H1 (cell line): ENCODE data around the gene HK1. TPM values are rescaled to one million over a fixed set of nuclear protein-coding genes. Genes with fewer than 3 reads are reported as not detected.

Experiments used
- CTCF ChIA-PET: fragments of 300-600 bp; sonication (Branson Sonifier 250); formaldehyde crosslinking; loops from one replicate; lab custom pipeline; 2021; ENCODE audit not compliant: partially characterized antibody; lab: Charles Lee
- POLR2A ChIA-PET: fragments of 300-600 bp; sonication (Branson Sonifier 250); formaldehyde crosslinking; loops from one replicate; lab custom pipeline; 2021; ENCODE audit warnings: inconsistent platforms; ENCODE audit not compliant: partially characterized antibody; lab: Charles Lee
- DNase-seq, 2 experiments: peaks; one replicate each; pipeline versions ENCODE4 v3.0.0 to v3.0.0-alpha.2; 2010 to 2022; ENCODE audit warnings: low spot score in 2 of 2, low read depth in 1 of 2, mixed read lengths in 1 of 2
- FAIRE-seq: peaks from 2 replicates; lab custom pipeline; 2011; peaks lifted over from hg19 to GRCh38; lab: Jason Lieb, UNC
- H2AFZ ChIP-seq: 2 replicates; pipeline ENCODE4 v1.8.1; 2012; ENCODE audit warnings: low read length, inconsistent platforms
- H2AK5ac ChIP-seq: 2 replicates; pipeline ENCODE4 v1.6.1; 2013; ENCODE audit warnings: low read depth, low read length
- H2BK120ac ChIP-seq: replicated peaks from 2 replicates; pipeline ENCODE3; 2013; ENCODE audit warnings: low read depth, low read length, inconsistent platforms
- H2BK12ac ChIP-seq: 2 replicates; pipeline ENCODE4 v1.6.1; 2013; ENCODE audit warnings: low read depth, low read length
- H2BK15ac ChIP-seq: 2 replicates; pipeline ENCODE4 v1.6.1; 2013; ENCODE audit warnings: low read length
- H2BK20ac ChIP-seq: 2 replicates; pipeline ENCODE4 v1.6.1; 2013; ENCODE audit warnings: low read length
- H2BK5ac ChIP-seq: 2 replicates; pipeline ENCODE4 v1.6.1; 2013; ENCODE audit warnings: low read depth, low read length
- H3K14ac ChIP-seq: 2 replicates; pipeline ENCODE4 v1.6.1; 2013; ENCODE audit warnings: inconsistent platforms; ENCODE audit not compliant: insufficient read length
- H3K18ac ChIP-seq: 2 replicates; pipeline ENCODE4 v1.6.1; 2013; ENCODE audit warnings: low read length; ENCODE audit errors: extremely low read depth
- H3K23ac ChIP-seq: 2 replicates; pipeline ENCODE4 v1.6.1; 2013; ENCODE audit warnings: inconsistent platforms; ENCODE audit not compliant: insufficient read length
- H3K23me2 ChIP-seq: 2 replicates; pipeline ENCODE4 v1.6.1; 2013; ENCODE audit warnings: low read depth, low read length
- H3K27ac ChIP-seq: 2 replicates; pipeline ENCODE4 v1.6.1; 2011; ENCODE audit warnings: low read depth, low read length, inconsistent platforms
- H3K27me3 ChIP-seq, 4 experiments: replicated peaks in 1 of 4; 1 replicate in 1 of 4; 2 replicates in 3 of 4; pipeline versions ENCODE4 v1.6.1 to v1.8.1; 2011 to 2013; ENCODE audit warnings: low read length in 3 of 4, mild to moderate bottlenecking in 3 of 4, inconsistent platforms in 2 of 4, mixed read lengths in 2 of 4, moderate library complexity in 1 of 4; ENCODE audit not compliant: control insufficient read depth in 3 of 4, insufficient read depth in 3 of 4; ENCODE audit errors: extremely low read depth in 1 of 4
- H3K36me3 ChIP-seq, 4 experiments: 2 replicates each; pipeline versions ENCODE4 v1.6.1 to v1.8.1; 2011 to 2013; ENCODE audit warnings: mild to moderate bottlenecking in 4 of 4, low read length in 3 of 4, moderate library complexity in 2 of 4, control low read depth in 1 of 4, inconsistent platforms in 1 of 4; ENCODE audit not compliant: insufficient read depth in 4 of 4, control insufficient read depth in 2 of 4
- H3K4ac ChIP-seq: replicated peaks from 2 replicates; pipeline ENCODE3; 2013; ENCODE audit warnings: low read length, low read depth, mixed read lengths, inconsistent platforms; ENCODE audit not compliant: insufficient read length
- H3K4me1 ChIP-seq, 4 experiments: replicated peaks in 1 of 4; 1 replicate in 1 of 4; 2 replicates in 3 of 4; pipeline versions ENCODE4 v1.6.1 to v1.8.1; 2011 to 2013; ENCODE audit warnings: low read length in 3 of 4, inconsistent platforms in 2 of 4, mixed read lengths in 1 of 4; ENCODE audit not compliant: insufficient read depth in 4 of 4, control insufficient read depth in 3 of 4
- H3K4me2 ChIP-seq, 2 experiments: 2 replicates each; pipeline versions ENCODE4 v1.6.1 to v1.8.1; 2011 to 2013; ENCODE audit warnings: low read depth in 2 of 2, low read length in 2 of 2, control low read depth in 1 of 2, inconsistent platforms in 1 of 2, mild to moderate bottlenecking in 1 of 2; ENCODE audit not compliant: insufficient read depth in 1 of 2
- H3K4me3 ChIP-seq, 4 experiments: fragments of 200-600, 300-600 bp in 1 of 4; sonication (generic), shearing (Covaris generic), sonication (Bioruptor Twin) in 1 of 4; 2 replicates each; pipeline versions ENCODE4 v1.5.1 to v1.8.1; 2011 to 2016; ENCODE audit warnings: low read length in 4 of 4, low read depth in 3 of 4, control low read depth in 2 of 4, inconsistent platforms in 2 of 4, mild to moderate bottlenecking in 2 of 4, mixed read lengths in 1 of 4, moderate library complexity in 1 of 4; ENCODE audit not compliant: insufficient read depth in 2 of 4; ENCODE audit errors: extremely low read depth in 1 of 4
- H3K56ac ChIP-seq: replicated peaks from 2 replicates; pipeline ENCODE3; 2013; ENCODE audit warnings: low read depth, mild to moderate bottlenecking, mixed read lengths, low read length, inconsistent platforms; ENCODE audit not compliant: insufficient read length
- H3K79me1 ChIP-seq: 2 replicates; pipeline ENCODE4 v1.6.1; 2013; ENCODE audit warnings: low read depth, low read length, control low read depth
- H3K79me2 ChIP-seq, 2 experiments: 2 replicates each; pipeline versions ENCODE4 v1.6.1 to v1.8.1; 2012 to 2013; ENCODE audit warnings: low read length in 2 of 2, mild to moderate bottlenecking in 2 of 2, inconsistent platforms in 1 of 2; ENCODE audit not compliant: insufficient read depth in 2 of 2, control insufficient read depth in 1 of 2
- H3K9ac ChIP-seq, 4 experiments: replicated peaks in 1 of 4; 1 replicate in 1 of 4; 2 replicates in 3 of 4; pipeline versions ENCODE4 v1.6.1 to v1.8.1; 2011 to 2013; ENCODE audit warnings: low read depth in 3 of 4, low read length in 3 of 4, control low read depth in 2 of 4, mild to moderate bottlenecking in 2 of 4, moderate library complexity in 2 of 4, inconsistent platforms in 1 of 4; ENCODE audit errors: extremely low read depth in 1 of 4
- H3K9me3 ChIP-seq, 2 experiments: 2 replicates each; pipeline versions ENCODE4 v1.6.1 to v1.8.1; 2012 to 2013; ENCODE audit warnings: mild to moderate bottlenecking in 2 of 2, moderate library complexity in 2 of 2, control low read depth in 1 of 2, inconsistent platforms in 1 of 2, low read depth in 1 of 2, low read length in 1 of 2, mixed read lengths in 1 of 2; ENCODE audit not compliant: insufficient read depth in 2 of 2
- H4K20me1 ChIP-seq, 2 experiments: replicated peaks in 1 of 2; 2 replicates each; pipeline versions ENCODE3 to v1.8.1; 2011 to 2013; ENCODE audit warnings: inconsistent platforms in 2 of 2, low read length in 2 of 2, mild to moderate bottlenecking in 1 of 2; ENCODE audit not compliant: insufficient read depth in 2 of 2, control insufficient read depth in 1 of 2
- H4K5ac ChIP-seq: 2 replicates; pipeline ENCODE4 v1.6.1; 2013; ENCODE audit warnings: low read length, low read depth, mixed read lengths, inconsistent platforms; ENCODE audit not compliant: insufficient read length
- H4K8ac ChIP-seq: 2 replicates; pipeline ENCODE4 v1.8.0; 2013; ENCODE audit warnings: mild to moderate bottlenecking, moderate library complexity, low read length, inconsistent platforms; ENCODE audit not compliant: insufficient read depth; ENCODE audit errors: extremely low read depth
- H4K91ac ChIP-seq: replicated peaks from 2 replicates; pipeline ENCODE3; 2013; ENCODE audit warnings: low read length, mixed read lengths, inconsistent platforms; ENCODE audit not compliant: insufficient read length
- BCL11A ChIP-seq, 2 experiments: IDR thresholded peaks; one replicate each; pipeline ENCODE4 v1.6.1; 2011; ENCODE audit warnings: low read depth in 2 of 2, low read length in 2 of 2, mild to moderate bottlenecking in 2 of 2
- CHD1 ChIP-seq: IDR thresholded peaks from 2 replicates; pipeline ENCODE4 v1.6.1; 2012; ENCODE audit warnings: low read depth, low read length, improper control_type of control experiment
- CREB1 ChIP-seq: IDR thresholded peaks from 2 replicates; pipeline ENCODE4 v1.6.1; 2012; ENCODE audit warnings: inconsistent platforms
- JUN ChIP-seq: IDR thresholded peaks from 2 replicates; pipeline ENCODE4 v1.6.1; 2011; ENCODE audit warnings: low read depth, mild to moderate bottlenecking, improper control_type of control experiment, low read length
- KDM1A ChIP-seq: fragments of 200-600, 300-600 bp; sonication (generic); IDR thresholded peaks from 2 replicates; pipeline ENCODE4 v1.7.1; 2016; ENCODE audit warnings: mild to moderate bottlenecking, low read length, borderline replicate concordance
- POLR2AphosphoS5 ChIP-seq: IDR thresholded peaks from 2 replicates; pipeline ENCODE4 v1.6.1; 2011; ENCODE audit warnings: low read depth, low read length
- RAD21 ChIP-seq, 2 experiments: IDR thresholded peaks in 1 of 2; conservative IDR thresholded peaks in 1 of 2; 2 replicates each; pipeline ENCODE4 v1.6.1; 2011; ENCODE audit warnings: low read depth in 2 of 2, low read length in 2 of 2, improper control_type of control experiment in 1 of 2, inconsistent platforms in 1 of 2, mild to moderate bottlenecking in 1 of 2, moderate library complexity in 1 of 2
- RBBP5 ChIP-seq: IDR thresholded peaks from 2 replicates; pipeline ENCODE4 v1.7.1; 2012; ENCODE audit warnings: low read depth, mild to moderate bottlenecking, inconsistent platforms, low read length, moderate library complexity, borderline replicate concordance
- SP2 ChIP-seq: IDR thresholded peaks from 2 replicates; pipeline ENCODE4 v1.6.1; 2012; ENCODE audit warnings: mild to moderate bottlenecking, low read length, inconsistent platforms
- TAF7 ChIP-seq: optimal IDR thresholded peaks from 2 replicates; pipeline ENCODE3; 2011; ENCODE audit warnings: low read depth, mild to moderate bottlenecking, inconsistent platforms, low read length, moderate library complexity, borderline replicate concordance
- TBP ChIP-seq: IDR thresholded peaks from 2 replicates; pipeline ENCODE4 v1.6.1; 2011; ENCODE audit warnings: low read depth, low read length, improper control_type of control experiment
- WGBS, 2 experiments: shearing (Covaris generic) in 1 of 2; methylation state at CpG; one replicate each; pipeline versions ENCODE4 v1.1.6 to v1.1.7; 2013 to 2015; ENCODE audit warnings: low lambda C conversion rate in 2 of 2, mixed read lengths in 2 of 2, inconsistent platforms in 1 of 2, low coverage in 1 of 2, missing lambda C conversion rate in 1 of 2; ENCODE audit not compliant: insufficient replicate concordance in 2 of 2, insufficient coverage in 1 of 2, insufficient read length in 1 of 2; ENCODE audit errors: extremely low coverage in 1 of 2, missing lambda C conversion rate in 1 of 2; 5-methylcytosine and 5-hydroxymethylcytosine counted together
- polyA plus RNA-seq, 7 experiments: library from polyadenylated mRNA; depleted of rRNA in 3 of 7; stranded (reverse) in 5 of 7; unstranded in 2 of 7; fragments of >200 nt in 5 of 7; fragments of 200-250 nt in 2 of 7; gene quantifications; 1 replicate in 5 of 7; 2 replicates in 1 of 7; 4 replicates in 1 of 7; pipeline versions ENCODE4 v1.2.1 to v1.2.3, GENCODE V29; 2011 to 2013; ENCODE audit warnings: missing spikeins in 2 of 7, mixed read lengths in 2 of 7
- total RNA-seq: library from RNA; stranded (reverse); fragmentation: NEBNext Ultra II Directional; extraction: Animal tissue kit (Norgen Biotek cat#: 25700); gene quantifications from 2 replicates; pipeline ENCODE4 v1.2.1, GENCODE V29; 2021
- TF ChIP-seq, protein P1 (sequence below): IDR thresholded peaks from 2 replicates; pipeline ENCODE4 v1.6.1; 2012; ENCODE audit warnings: inconsistent platforms

HK1 gene
- total and polyA plus RNA-seq, 2 of the 8 experiments (the other 6 are each of a cell fraction or from before 2014, with no cell fraction given), result 55.8 to 247 TPM

DNA sequence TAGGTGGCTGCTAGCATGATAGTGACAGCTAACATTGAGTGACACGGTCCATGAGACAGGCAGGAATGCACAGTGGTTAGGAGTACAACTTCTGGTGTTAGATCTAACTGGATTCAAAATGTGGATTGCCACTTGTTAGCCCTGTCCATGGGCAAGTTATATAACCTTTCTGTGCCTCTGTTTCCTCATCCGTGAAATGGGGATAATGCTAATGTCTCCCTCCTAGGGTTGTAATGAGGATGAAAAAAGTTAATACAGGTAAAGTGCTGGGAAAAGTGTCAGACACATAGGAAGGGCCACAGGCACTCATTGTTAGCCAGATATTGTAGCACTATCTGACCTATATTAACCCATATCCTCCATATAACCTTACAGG, 96.6 kb downstream of the HK1 start:
- TF ChIP-seq RAD21 (IDR thresholded peaks at IDR 0.05 in 1 of 2, conservative IDR thresholded peaks at IDR 0.05 in 1 of 2; ENCODE audit: low read depth in 2 of 2, low read length in 2 of 2) (no peak), RBBP5 (no peak), BCL11A (IDR thresholded peaks at IDR 0.05; ENCODE audit: low read depth in 2 of 2, low read length in 2 of 2) (no peak), SP2 (no peak), KDM1A (no peak), POLR2AphosphoS5 (no peak), JUN (no peak), CREB1 (no peak), TBP (no peak), CHD1 (no peak), TAF7 (no peak)
- TF ChIP-seq, protein P1, sequence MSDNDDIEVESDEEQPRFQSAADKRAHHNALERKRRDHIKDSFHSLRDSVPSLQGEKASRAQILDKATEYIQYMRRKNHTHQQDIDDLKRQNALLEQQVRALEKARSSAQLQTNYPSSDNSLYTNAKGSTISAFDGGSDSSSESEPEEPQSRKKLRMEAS, result no peak
- no peak overlapping the region for H3K14ac ChIP-seq
- CTCF ChIA-PET, result interaction anchor here (1.1 to 5.0 kb wide), 8 partner anchors 8 to 104 kb away, joined by 3 to 42 read pairs (median 5); no protein-coding TSS in a partner anchor
- H3K9ac ChIP-seq, result no peak overlapping the region
- no peak overlapping the region for H3K4ac ChIP-seq
- H4K20me1 ChIP-seq, result no peaks in the 10 kb centered on the region
- POLR2A ChIA-PET, result interaction anchor here (1.1 to 1.5 kb wide), 5 partner anchors 8 to 33 kb away, joined by 3 to 6 read pairs (median 3); no protein-coding TSS in a partner anchor
- no peak overlapping the region for H2AFZ ChIP-seq
- H3K4me1 ChIP-seq, result peaks cover 0 to 20% (median 12%) of the 10 kb centered on the region in 4 experiments; a peak in 6 of 7 replicates
- no peak overlapping the region; the same call in 1 of the 2 replicates for H3K27ac ChIP-seq
- H3K23ac ChIP-seq, result no peak overlapping the region
- no peak overlapping the region for H4K5ac ChIP-seq
- no peak overlapping the region for H2BK120ac ChIP-seq
- no peak overlapping the region for H3K4me2 ChIP-seq
- DNase-seq (no peak), FAIRE-seq (no peak)
- H2BK5ac ChIP-seq, result 0 out of 2 replicates have a peak overlapping the region, but pooled peaks have one; percentile 30
- H3K9me3 ChIP-seq, result no peaks in the 10 kb centered on the region
- H2BK15ac ChIP-seq, result no peak overlapping the region
- peaks cover 6% of the 10 kb centered on the region for H3K79me1 ChIP-seq
- no peak overlapping the region for H2BK12ac ChIP-seq
- H3K27me3 ChIP-seq, result no peaks in the 10 kb centered on the region
- no peak overlapping the region for H3K18ac ChIP-seq
- no peak overlapping the region for H3K56ac ChIP-seq
- no peaks in the 10 kb centered on the region for H3K23me2 ChIP-seq
- H3K4me3 ChIP-seq, result no peak overlapping the region
- peaks cover 15 to 45% (median 32%) of the 10 kb centered on the region in 4 experiments for H3K36me3 ChIP-seq
- H3K79me2 ChIP-seq, result no peaks in the 10 kb centered on the region; a peak in 1 of 4 replicates
- H4K8ac ChIP-seq, result no peak overlapping the region
- no peak overlapping the region for H2BK20ac ChIP-seq
- H4K91ac ChIP-seq, result no peak overlapping the region
- H2AK5ac ChIP-seq, result 0 out of 2 replicates have a peak overlapping the region, but pooled peaks have one; percentile 54
- 95% methylated on average over 2 of the region's 2 CpGs; no CpG with 5 or more reads in 1 of the 2 experiments for WGBS, 2 experiments
